T-helper 1 cell treated with Interleukin-12 subunit alpha and Interleukin-12 subunit beta and Interleukin-4 antibody, amounts not matched to agents 30 ng/mL and 1 ng/mL, for 36 hours (primary cell): ENCODE results near the gene PRRX2. TPM values are rescaled to one million over a fixed set of nuclear protein-coding genes. Genes with fewer than 3 reads are reported as not detected.

ENCODE experiments used
- total RNA-seq: library from RNA; stranded (reverse); gene quantifications from 2 replicates; pipeline ENCODE4 v1.2.3, GENCODE V29; 2022

Gene PRRX2
- total RNA-seq, 1 donor from 2014 or later, result 1.5 TPM

Other genes starting within 250 kb of the PRRX2 start
- gene C9orf50, start 44.5 kb upstream of the PRRX2 start, total RNA-seq, result not detected in 2 replicates
- 33.7 and 35.4 TPM in 2 replicates for gene NTMT1, start 39.5 kb upstream of the PRRX2 start, total RNA-seq
- gene ASB6, start 23.5 kb upstream of the PRRX2 start, total RNA-seq, result 27.9 and 28.1 TPM in 2 replicates
- 0.12 TPM in 1 of 2 replicates, not detected in the other for gene PTGES, start 87.4 kb downstream of the PRRX2 start, total RNA-seq
- 28.0 and 30.8 TPM in 2 replicates for gene TOR1B, start 137.5 kb downstream of the PRRX2 start, total RNA-seq
- 59.7 and 63.5 TPM in 2 replicates for gene TOR1A, start 158.5 kb downstream of the PRRX2 start, total RNA-seq
- 74.7 and 76.0 TPM in 2 replicates for gene C9orf78, start 169.6 kb downstream of the PRRX2 start, total RNA-seq
- gene USP20, start 169.8 kb downstream of the PRRX2 start, total RNA-seq, result 107 and 108 TPM in 2 replicates